HG02642 (cell line): Measurements from ENCODE around the gene DNAH14.
"Not testable (repeated sequence)": the region's sequence is repeated elsewhere in the genome, so short reads cannot be mapped to it uniquely, and the experiment has no call there.

Experiments used
- ATAC-seq: cut with Tn5 transposase; IDR thresholded peaks from one replicate; pipeline ENCODE4 v1.9.1; 2021; ENCODE audit warnings: mild to moderate bottlenecking; ENCODE audit not compliant: unreplicated experiment, poor library complexity

DNAH14 gene

GRCh38 chr1:224929335-224930237 lies at the start of gene DNAH14:
Gene DNAH14, plus strand, starts transcription at chr1:224929675. Its CDS starts 23,028 bp downstream, at chr1:224952703.
- no peak for ATAC-seq

- no peak for ATAC-seq
Measured at GRCh38 chr1:224880593-224881307, 48.7 kb upstream of the DNAH14 start.

GRCh38 chr1:224881308-224881692 lies 48.2 kb upstream of the DNAH14 start:
- not testable (repeated sequence) for ATAC-seq

GRCh38 chr1:224881762-224882211 lies 47.7 kb upstream of the DNAH14 start:
- ATAC-seq: no peak

- no peak for ATAC-seq
Measured at GRCh38 chr1:224882264-224882663, 47.2 kb upstream of the DNAH14 start.

- ATAC-seq: no peak
Measured at GRCh38 chr1:224883091-224883490, 46.4 kb upstream of the DNAH14 start.

GRCh38 chr1:224884361-224884801 lies 45.1 kb upstream of the DNAH14 start:
- no peak for ATAC-seq

GRCh38 chr1:224885376-224885775 lies 44.1 kb upstream of the DNAH14 start:
- ATAC-seq: not testable (repeated sequence)

- ATAC-seq: no peak
Measured at GRCh38 chr1:224894915-224895314, 34.6 kb upstream of the DNAH14 start.

- ATAC-seq: no peak
Measured at GRCh38 chr1:224896130-224896781, 33.2 kb upstream of the DNAH14 start.

GRCh38 chr1:224897529-224898327 lies 31.7 kb upstream of the DNAH14 start:
- no peak for ATAC-seq

GRCh38 chr1:224898937-224899336 lies 30.5 kb upstream of the DNAH14 start:
- ATAC-seq: no peak

GRCh38 chr1:224900062-224900630 lies 29.3 kb upstream of the DNAH14 start:
- no peak for ATAC-seq

GRCh38 chr1:224901087-224901810 lies 28.2 kb upstream of the DNAH14 start:
- ATAC-seq: no peak

- ATAC-seq: no peak
Measured at GRCh38 chr1:224903955-224904354, 25.5 kb upstream of the DNAH14 start.

GRCh38 chr1:224906340-224906739 lies 23.1 kb upstream of the DNAH14 start:
- ATAC-seq: no peak

GRCh38 chr1:224911217-224911616 lies 18.3 kb upstream of the DNAH14 start:
- no peak for ATAC-seq

- ATAC-seq: no peak
Measured at GRCh38 chr1:224914292-224914900, 15.1 kb upstream of the DNAH14 start.

GRCh38 chr1:224919508-224919907 lies 10.0 kb upstream of the DNAH14 start:
- no peak for ATAC-seq
